Common myeloid progenitor, CD34-positive (primary cell): ENCODE measurements around the gene DCXR.
"Not testable (repeated sequence)": the region's sequence is repeated elsewhere in the genome, so short reads cannot be mapped to it uniquely, and the experiment has no call there.

Source experiments
- CTCF ChIA-PET: fragments of 350-600 bp; sonication (Branson Sonifier 250); formaldehyde crosslinking; loops from one replicate; lab custom pipeline; 2021; ENCODE audit warnings: antibody characterized with exemption; lab: Charles Lee
- POLR2A ChIA-PET: fragments of 350-600 bp; sonication (Branson Sonifier 250); formaldehyde crosslinking; loops from one replicate; lab custom pipeline; 2021; ENCODE audit warnings: antibody characterized with exemption; lab: Charles Lee
- DNase-seq, 3 donors: peaks; one replicate each; pipeline versions ENCODE4 v3.0.0 to v3.0.0-alpha.2; 2013
- H3K27ac ChIP-seq, 2 experiments: 1 replicate in 1 of 2; 2 replicates in 1 of 2; pipeline ENCODE4 v1.7.0; 2013; ENCODE audit warnings: inconsistent platforms in 2 of 2, low read length in 2 of 2, mild to moderate bottlenecking in 2 of 2, low read depth in 1 of 2, moderate library complexity in 1 of 2; ENCODE audit not compliant: severe bottlenecking in 2 of 2, insufficient read depth in 1 of 2, poor library complexity in 1 of 2
- H3K27me3 ChIP-seq, 5 experiments: replicated peaks in 2 of 5; 1 replicate in 3 of 5; 2 replicates in 2 of 5; pipeline versions ENCODE4 v1.6.1 to v1.7.0; 2013; ENCODE audit warnings: low read length in 4 of 5, mild to moderate bottlenecking in 2 of 5, moderate library complexity in 2 of 5, inconsistent platforms in 1 of 5; ENCODE audit not compliant: insufficient read depth in 5 of 5, control insufficient read depth in 4 of 5
- H3K36me3 ChIP-seq, 4 experiments: 1 replicate in 2 of 4; 2 replicates in 2 of 4; pipeline versions ENCODE4 v1.6.1 to v1.7.0; 2013; ENCODE audit warnings: low read length in 3 of 4, control low read depth in 1 of 4, mild to moderate bottlenecking in 1 of 4; ENCODE audit not compliant: control insufficient read depth in 4 of 4, insufficient read depth in 4 of 4
- H3K4me1 ChIP-seq, 4 experiments: 1 replicate in 3 of 4; 2 replicates in 1 of 4; pipeline versions ENCODE4 v1.6.1 to v1.7.1; 2013; ENCODE audit warnings: low read length in 3 of 4, mild to moderate bottlenecking in 3 of 4, control low read depth in 1 of 4, inconsistent platforms in 1 of 4, moderate library complexity in 1 of 4; ENCODE audit not compliant: control insufficient read depth in 4 of 4, insufficient read depth in 4 of 4; ENCODE audit errors: control extremely low read depth in 1 of 4
- H3K4me3 ChIP-seq, 7 experiments: 1 replicate in 4 of 7; 2 replicates in 3 of 7; pipeline versions ENCODE4 v1.5.1 to v1.7.0; 2013; ENCODE audit warnings: mild to moderate bottlenecking in 7 of 7, low read length in 6 of 7, moderate library complexity in 6 of 7, inconsistent platforms in 2 of 7, low read depth in 2 of 7, control low read depth in 1 of 7; ENCODE audit not compliant: insufficient read depth in 4 of 7, control insufficient read depth in 1 of 7; ENCODE audit errors: extremely low read depth in 1 of 7
- H3K9me3 ChIP-seq, 5 experiments: 1 replicate in 4 of 5; 2 replicates in 1 of 5; pipeline versions ENCODE4 v1.6.1 to v1.7.1; 2013; ENCODE audit warnings: low read length in 4 of 5, mild to moderate bottlenecking in 2 of 5, inconsistent platforms in 1 of 5, low read depth in 1 of 5, moderate library complexity in 1 of 5; ENCODE audit not compliant: control insufficient read depth in 4 of 5, insufficient read depth in 2 of 5; ENCODE audit errors: control extremely low read depth in 1 of 5
- WGBS: methylation state at CpG from one replicate; pipeline ENCODE4 v1.1.5; 2013; ENCODE audit not compliant: insufficient coverage; 5-methylcytosine and 5-hydroxymethylcytosine counted together

The DCXR gene

DNA sequence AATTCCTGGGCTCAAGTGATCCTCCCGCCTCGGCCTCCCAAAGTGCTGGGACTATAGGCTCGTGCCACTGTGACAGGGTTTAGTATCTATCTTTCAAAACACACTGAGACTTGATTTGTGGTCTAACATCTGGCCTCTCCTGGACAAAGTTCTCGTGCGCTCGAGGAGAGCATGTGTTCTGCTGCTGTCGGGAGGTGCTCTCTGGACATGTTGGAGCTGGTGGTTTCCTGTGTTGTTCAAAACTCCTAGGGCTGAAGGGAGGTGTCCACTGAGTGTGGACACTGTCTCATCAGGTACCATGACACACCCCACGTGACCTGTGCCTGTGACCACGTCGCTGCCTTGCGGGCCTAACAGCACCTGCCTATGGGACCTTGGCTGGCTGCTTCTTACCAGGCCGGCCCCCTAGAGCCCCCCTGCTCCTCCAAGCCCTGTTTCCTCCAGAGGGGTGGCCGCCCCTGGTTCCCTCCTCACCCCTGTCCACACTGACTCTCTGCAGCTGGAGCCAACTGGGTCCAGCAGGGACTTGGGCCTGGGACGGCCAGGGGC, 8.5 kb upstream of the DCXR start:
- Histone ChIP-seq H3K9me3 (no peaks in the 10 kb centered on the region), H3K36me3 (peaks cover 0 to 30% (median 19%) of the 10 kb centered on the region in 4 experiments), H3K27me3 (no peaks in the 10 kb centered on the region), H3K4me3 (no peak overlapping the region), H3K4me1 (peaks cover 0 to 11% (median 8%) of the 10 kb centered on the region in 4 experiments), H3K27ac (no peak overlapping the region)
- no peak for DNase-seq
- CTCF ChIA-PET: no interaction called here
- WGBS: 97% methylated on average over 13 of the region's 14 CpGs
- POLR2A ChIA-PET: no interaction called here

DNA sequence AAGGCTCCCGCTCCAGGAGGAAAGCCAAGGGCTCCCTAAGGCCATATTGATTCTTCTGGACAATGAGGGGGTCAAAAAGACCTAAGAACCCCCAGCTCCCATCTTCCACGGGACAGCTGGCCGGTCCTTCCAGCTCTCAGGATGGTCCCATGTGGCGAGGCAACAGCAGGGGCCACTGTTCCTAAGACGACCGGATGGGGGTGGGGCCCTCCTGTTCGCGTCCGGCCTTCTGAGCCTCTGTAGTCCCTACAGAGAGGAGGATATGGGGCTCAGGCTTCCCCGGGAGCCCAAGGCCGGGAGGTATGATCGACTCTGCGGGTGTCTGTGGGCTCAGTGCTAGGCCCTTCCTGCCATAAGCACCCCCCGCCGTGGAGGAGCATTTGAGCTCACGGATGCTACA, 6.0 kb upstream of the DCXR start:
- Histone ChIP-seq H3K4me3 (no peak overlapping the region), H3K27ac (no peak overlapping the region), H3K4me1 (peaks cover 0 to 2% (median 0%) of the 10 kb centered on the region in 4 experiments), H3K36me3 (peaks cover 0 to 19% (median 10%) of the 10 kb centered on the region in 4 experiments), H3K27me3 (no peaks in the 10 kb centered on the region), H3K9me3 (no peaks in the 10 kb centered on the region)
- 88% methylated on average over 14 of the region's 16 CpGs for WGBS
- POLR2A ChIA-PET: no interaction called here
- no peak for DNase-seq
- CTCF ChIA-PET: interaction anchor here (0.8 kb wide), 1 partner anchor 19 kb away, joined by 3 read pairs; no protein-coding TSS in a partner anchor

DNA sequence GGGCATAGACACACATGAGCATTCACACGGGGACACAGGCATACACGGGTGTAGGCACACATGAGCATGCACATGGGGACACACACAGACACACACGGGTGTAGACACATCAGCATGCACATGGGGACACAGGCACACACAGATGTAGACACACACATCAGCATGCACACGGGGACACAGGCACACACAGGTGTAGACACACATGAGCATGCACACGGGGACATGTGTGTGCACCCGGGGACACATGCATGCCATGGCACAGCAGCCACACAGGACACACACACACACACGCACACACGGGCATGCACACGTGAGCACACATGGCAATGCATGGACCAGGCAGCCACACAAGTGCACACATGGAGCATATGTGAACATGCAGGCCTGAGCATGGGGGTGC, 5.2 kb upstream of the DCXR start:
- Histone ChIP-seq H3K27me3 (no peaks in the 10 kb centered on the region), H3K27ac (no peak overlapping the region), H3K4me3 (no peak overlapping the region), H3K36me3 (peaks cover 0 to 10% (median 6%) of the 10 kb centered on the region in 4 experiments), H3K4me1 (peaks cover 0 to 7% (median 5%) of the 10 kb centered on the region in 4 experiments), H3K9me3 (no peaks in the 10 kb centered on the region)
- WGBS: 86% methylated on average over 4 of the region's 9 CpGs
- ChIA-PET CTCF (interaction anchor here (1.0 to 2.6 kb wide), 2 partner anchors 12 to 79 kb away, joined by 3 to 7 read pairs; partner anchors contain the start of gene RAC3), POLR2A (no interaction called here)
- DNase-seq: no peak

DNA sequence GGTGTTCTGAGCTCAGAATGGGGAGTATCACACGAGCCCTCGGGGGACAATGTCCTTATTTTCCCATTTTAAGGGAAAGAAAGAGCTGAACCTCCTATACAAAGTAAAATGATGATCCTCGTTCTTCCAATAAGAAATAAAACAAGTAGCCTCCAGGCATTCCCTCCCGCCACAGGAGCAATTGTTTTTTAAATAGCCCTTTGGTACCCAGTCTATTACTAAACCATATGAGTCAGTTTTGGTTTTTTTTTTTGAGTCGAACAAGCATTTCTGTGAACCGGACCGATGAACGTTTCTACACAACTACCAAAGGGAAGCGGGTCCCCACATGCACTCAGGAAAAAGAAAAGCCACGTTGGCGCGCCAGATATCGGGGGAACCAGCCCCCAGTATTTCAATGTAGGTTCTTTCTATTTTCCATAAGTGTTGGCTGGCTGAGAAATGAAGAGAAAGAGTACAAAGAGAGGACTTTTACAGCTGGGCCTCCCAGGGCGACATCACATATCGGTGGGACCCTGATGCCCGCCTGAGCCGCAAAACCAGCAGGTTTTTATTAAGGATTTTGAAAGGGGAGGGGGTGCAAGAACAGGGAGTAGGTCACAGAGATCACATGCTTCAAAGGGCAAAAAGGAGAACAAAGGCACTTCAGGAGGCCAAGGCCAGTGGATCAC, 3.8 kb upstream of the DCXR start:
- Histone ChIP-seq H3K27ac (no peak overlapping the region), H3K36me3 (no peaks in the 10 kb centered on the region), H3K4me3 (no peak overlapping the region), H3K9me3 (no peaks in the 10 kb centered on the region), H3K4me1 (peaks cover 0 to 14% (median 13%) of the 10 kb centered on the region in 4 experiments), H3K27me3 (no peaks in the 10 kb centered on the region)
- DNase-seq: no peak
- 82% methylated on average over 10 of the region's 17 CpGs for whole genome bisulfite sequencing
- ChIA-PET POLR2A (no interaction called here), CTCF (interaction anchor here (1.0 to 2.6 kb wide), 3 partner anchors 11 to 82 kb away, joined by 3 to 7 read pairs (median 3); partner anchors contain the start of gene RAC3)

DNA sequence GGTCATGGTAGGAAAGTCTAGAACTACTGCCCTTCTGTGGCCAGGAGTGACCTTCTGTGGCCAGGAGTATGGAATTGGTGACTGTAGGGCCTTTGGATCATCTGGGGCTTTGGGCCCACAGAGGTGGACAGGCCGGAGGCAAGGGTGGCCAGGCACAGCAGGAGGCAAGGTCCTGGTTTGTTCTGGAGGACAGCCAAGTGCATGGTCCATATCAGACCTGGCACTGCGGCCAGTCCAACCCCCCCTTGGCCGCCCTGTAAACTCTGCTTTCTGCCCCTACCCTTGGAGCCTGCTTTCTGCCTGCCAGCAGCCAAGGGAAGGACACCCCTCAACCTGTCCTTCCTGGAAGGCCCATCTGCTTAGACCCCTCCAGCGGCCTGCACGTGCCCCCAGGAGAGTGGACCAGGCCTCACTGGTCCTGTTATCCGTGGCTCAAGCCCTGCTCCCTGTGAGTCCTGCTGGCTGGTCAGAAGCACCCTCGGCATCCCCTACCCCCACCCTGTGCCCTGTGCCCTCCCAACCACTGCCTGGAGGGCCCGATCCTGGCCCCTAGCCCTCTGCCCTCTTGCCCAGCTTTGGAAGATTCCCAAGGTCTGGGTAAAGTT, 2.3 kb upstream of the DCXR start:
- no peak for DNase-seq
- POLR2A ChIA-PET: no interaction called here
- Histone ChIP-seq H3K27ac (no peak overlapping the region), H3K27me3 (no peaks in the 10 kb centered on the region), H3K4me3 (no peak overlapping the region), H3K4me1 (peaks cover 0 to 17% (median 15%) of the 10 kb centered on the region in 4 experiments), H3K36me3 (peaks cover 0 to 14% (median 0%) of the 10 kb centered on the region in 4 experiments), H3K9me3 (no peaks in the 10 kb centered on the region)
- 91% methylated on average over 8 of the region's 8 CpGs for WGBS
- CTCF ChIA-PET: interaction anchor here (0.6 to 2.6 kb wide), 3 partner anchors 9 to 432 kb away, joined by 3 to 7 read pairs (median 3); partner anchors contain the start of gene RAC3

DNA sequence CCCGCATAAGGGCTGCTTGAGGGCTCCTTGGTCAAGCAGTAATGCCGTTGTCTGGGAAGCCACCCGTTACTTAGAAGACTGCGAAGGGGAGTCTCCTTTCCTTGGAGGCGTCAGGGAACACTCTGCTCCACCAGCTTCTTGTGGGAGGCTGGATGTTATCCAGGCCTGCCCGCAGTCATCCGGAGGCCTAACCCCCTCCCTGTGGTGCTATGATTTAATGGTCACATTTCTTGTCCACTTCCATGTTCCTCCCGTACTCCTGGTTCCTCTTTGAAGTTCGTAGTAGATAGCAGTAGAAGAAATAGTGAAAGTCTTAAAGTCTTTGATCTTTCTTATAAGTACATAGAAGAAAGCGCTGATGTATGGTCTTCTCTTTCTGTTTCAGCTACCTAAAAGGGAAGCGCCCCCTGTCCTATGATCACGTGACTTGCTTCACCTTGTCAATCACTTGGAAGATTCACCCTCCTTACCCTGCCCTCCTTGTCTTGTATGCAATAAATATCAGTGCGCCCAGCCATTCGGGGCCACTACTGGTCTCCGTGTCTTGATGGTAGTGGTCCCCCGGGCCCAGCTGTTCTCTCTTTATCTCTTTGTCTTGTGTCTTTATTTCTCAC, 1.4 kb upstream of the DCXR start:
- CTCF ChIA-PET: interaction anchor here (0.8 to 1.1 kb wide), 3 partner anchors 9 to 27 kb away, joined by 3 to 4 read pairs (median 3); no protein-coding TSS in a partner anchor
- WGBS: 91% methylated on average over 10 of the region's 16 CpGs
- DNase-seq, H3K27ac ChIP-seq, H3K4me3 ChIP-seq, POLR2A ChIA-PET, H3K9me3 ChIP-seq, H3K27me3 ChIP-seq: not testable (repeated sequence)
- H3K4me1 ChIP-seq: peaks cover 0 to 17% (median 15%) of the 10 kb centered on the region in 4 experiments
- H3K36me3 ChIP-seq: peaks cover 0 to 14% (median 2%) of the 10 kb centered on the region in 4 experiments
